IMR-90 (cell line): Measurements from ENCODE around the gene KRTAP10-9. TPM values are rescaled to one million over a fixed set of nuclear protein-coding genes. Genes with fewer than 3 reads are reported as not detected.

Experiments used
- ATAC-seq: fragments of 200-7000 bp; cut with Tn5 transposase; 2 replicates; pipeline ENCODE4 v1.9.1; 2020; ENCODE audit warnings: low read depth, mild to moderate bottlenecking, moderate library complexity
- Bru-seq: library from RNA; stranded (reverse); fragments of 400-500 nt; gene quantifications from one replicate; lab custom pipeline; 2021; lab: Mats Ljungman, UMichigan
- BruChase-seq, 2 experiments: library from RNA; stranded (reverse); fragments of 400-500 nt; gene quantifications; one replicate each; lab custom pipeline; 2021; lab: Mats Ljungman, UMichigan
- BruUV-seq: library from RNA; stranded (reverse); fragments of 400-500 nt; replicated peaks from 2 replicates; lab custom pipeline; 2021; lab: Mats Ljungman, UMichigan
- CTCF ChIA-PET: fragments of 300-600 bp; formaldehyde crosslinking; extraction: SDS; loops from one replicate; lab custom pipeline; 2021; ENCODE audit warnings: antibody characterized with exemption; lab: Yijun Ruan, JAX
- POLR2A ChIA-PET: fragments of 300-600 bp; sonication (Branson Sonifier 250); formaldehyde crosslinking; loops from one replicate; lab custom pipeline; 2022; ENCODE audit warnings: antibody characterized with exemption; ENCODE audit not compliant: unreplicated experiment; lab: Charles Lee
- DNase-seq: peaks from one replicate; pipeline ENCODE4 v3.0.0; 2013
- H2AFZ ChIP-seq: replicated peaks from 2 replicates; pipeline ENCODE3; 2013; ENCODE audit warnings: low read length, mild to moderate bottlenecking; ENCODE audit not compliant: poor library complexity
- H2AK5ac ChIP-seq: 2 replicates; pipeline ENCODE4 v1.6.1; 2013; ENCODE audit warnings: low read depth, low read length, inconsistent platforms
- H2AK9ac ChIP-seq: replicated peaks from 2 replicates; pipeline ENCODE3; 2013; ENCODE audit warnings: mild to moderate bottlenecking, low read depth, low read length, moderate library complexity; ENCODE audit not compliant: poor library complexity
- H2BK120ac ChIP-seq: 2 replicates; pipeline ENCODE4 v1.6.1; 2013; ENCODE audit warnings: low read depth, low read length, inconsistent platforms
- H2BK15ac ChIP-seq: 3 replicates; pipeline ENCODE4 v1.6.1; 2013; ENCODE audit warnings: low read depth, low read length, inconsistent platforms
- H2BK20ac ChIP-seq: 2 replicates; pipeline ENCODE4 v1.6.1; 2013; ENCODE audit warnings: low read depth, mild to moderate bottlenecking, inconsistent platforms, low read length, moderate library complexity
- H2BK5ac ChIP-seq: 2 replicates; pipeline ENCODE4 v1.6.1; 2013; ENCODE audit warnings: mild to moderate bottlenecking, low read depth, low read length, inconsistent platforms; ENCODE audit not compliant: poor library complexity, severe bottlenecking
- H3K14ac ChIP-seq: replicated peaks from 2 replicates; pipeline ENCODE4 v1.6.1; 2013; ENCODE audit warnings: low read depth, low read length, inconsistent platforms
- H3K18ac ChIP-seq: 2 replicates; pipeline ENCODE4 v1.6.1; 2013; ENCODE audit warnings: low read depth, low read length, control low read depth
- H3K23ac ChIP-seq: 2 replicates; pipeline ENCODE4 v1.6.1; 2013; ENCODE audit warnings: low read depth, low read length, inconsistent platforms
- H3K27ac ChIP-seq: 2 replicates; pipeline ENCODE4 v1.5.1; 2013; ENCODE audit warnings: mild to moderate bottlenecking, control low read depth, low read length; ENCODE audit not compliant: insufficient read depth
- H3K27me3 ChIP-seq: 2 replicates; pipeline ENCODE4 v1.6.1; 2013; ENCODE audit warnings: low read length; ENCODE audit not compliant: control insufficient read depth, insufficient read depth
- H3K36me3 ChIP-seq: 2 replicates; pipeline ENCODE4 v1.6.1; 2013; ENCODE audit warnings: low read length, mixed read lengths; ENCODE audit not compliant: control insufficient read depth, insufficient read depth
- H3K4ac ChIP-seq: 2 replicates; pipeline ENCODE4 v1.6.1; 2013; ENCODE audit warnings: low read depth, low read length, inconsistent platforms
- H3K4me1 ChIP-seq: 2 replicates; pipeline ENCODE4 v1.6.1; 2013; ENCODE audit warnings: low read length, mixed read lengths; ENCODE audit not compliant: control insufficient read depth, insufficient read depth
- H3K4me2 ChIP-seq: 2 replicates; pipeline ENCODE4 v1.6.1; 2013; ENCODE audit warnings: low read depth, mild to moderate bottlenecking, control low read depth, low read length, moderate library complexity
- H3K4me3 ChIP-seq: 2 replicates; pipeline ENCODE4 v1.5.1; 2013; ENCODE audit warnings: low read depth, mild to moderate bottlenecking, control low read depth, low read length, moderate library complexity; ENCODE audit not compliant: insufficient read depth
- H3K56ac ChIP-seq: 2 replicates; pipeline ENCODE4 v1.6.1; 2013; ENCODE audit warnings: low read length, inconsistent platforms; ENCODE audit not compliant: insufficient read depth; ENCODE audit errors: extremely low read depth
- H3K79me1 ChIP-seq, 2 experiments: 2 replicates each; pipeline ENCODE4 v1.6.1; 2013; ENCODE audit warnings: low read length in 2 of 2, inconsistent platforms in 1 of 2, low read depth in 1 of 2
- H3K9ac ChIP-seq: 2 replicates; pipeline ENCODE4 v1.6.1; 2013; ENCODE audit warnings: low read depth, low read length, control low read depth
- H3K9me1 ChIP-seq: 2 replicates; pipeline ENCODE4 v1.6.1; 2013; ENCODE audit warnings: low read length, inconsistent platforms; ENCODE audit not compliant: insufficient read depth
- H3K9me3 ChIP-seq: 2 replicates; pipeline ENCODE4 v1.6.1; 2013; ENCODE audit warnings: low read length; ENCODE audit not compliant: control insufficient read depth, insufficient read depth
- H4K20me1 ChIP-seq: 2 replicates; pipeline ENCODE4 v1.6.1; 2013; ENCODE audit warnings: low read length, inconsistent platforms; ENCODE audit not compliant: insufficient read depth
- H4K5ac ChIP-seq: 2 replicates; pipeline ENCODE4 v1.6.1; 2013; ENCODE audit warnings: mild to moderate bottlenecking, low read depth, low read length, control low read depth
- H4K8ac ChIP-seq, 2 experiments: 2 replicates each; pipeline ENCODE4 v1.6.1; 2013; ENCODE audit warnings: low read depth in 2 of 2, low read length in 2 of 2, control low read depth in 1 of 2, inconsistent platforms in 1 of 2
- H4K91ac ChIP-seq: 2 replicates; pipeline ENCODE4 v1.6.1; 2013; ENCODE audit warnings: low read depth, low read length, inconsistent platforms; ENCODE audit not compliant: insufficient read depth
- BHLHE40 ChIP-seq: fragments of 150-350 bp; IDR thresholded peaks from 2 replicates; pipeline ENCODE4 v1.6.1; 2016; ENCODE audit warnings: mild to moderate bottlenecking, low read depth, low read length
- CEBPB ChIP-seq: IDR thresholded peaks from 2 replicates; pipeline ENCODE4 v1.6.1; 2012; ENCODE audit warnings: low read depth, low read length, improper control_type of control experiment
- CHD1 ChIP-seq: IDR thresholded peaks from 2 replicates; pipeline ENCODE4 v1.6.1; 2012; ENCODE audit warnings: low read depth, low read length, improper control_type of control experiment
- FOS ChIP-seq: fragments of 150-350 bp; IDR thresholded peaks from 2 replicates; pipeline ENCODE4 v1.6.1; 2016; ENCODE audit warnings: low read depth, low read length
- MAFK ChIP-seq: IDR thresholded peaks from 2 replicates; pipeline ENCODE4 v1.6.1; 2012; ENCODE audit warnings: low read depth, low read length, improper control_type of control experiment
- MAZ ChIP-seq: IDR thresholded peaks from 2 replicates; pipeline ENCODE4 v1.6.1; 2012; ENCODE audit warnings: low read depth, mild to moderate bottlenecking, low read length, improper control_type of control experiment, moderate library complexity, borderline replicate concordance
- NFE2L2 ChIP-seq: fragments of 150-350 bp; IDR thresholded peaks from 2 replicates; pipeline ENCODE4 v1.6.1; 2016; ENCODE audit warnings: low read depth, mild to moderate bottlenecking, low read length
- POLR2A ChIP-seq: IDR thresholded peaks from 2 replicates; pipeline ENCODE4 v1.6.1; 2012; ENCODE audit warnings: mild to moderate bottlenecking, low read depth, low read length
- RAD21 ChIP-seq: IDR thresholded peaks from 2 replicates; pipeline ENCODE4 v1.6.1; 2012; ENCODE audit warnings: low read length, improper control_type of control experiment
- RCOR1 ChIP-seq: IDR thresholded peaks from 2 replicates; pipeline ENCODE4 v1.6.1; 2012; ENCODE audit warnings: mild to moderate bottlenecking, low read length, improper control_type of control experiment; ENCODE audit not compliant: insufficient replicate concordance
- RFX5 ChIP-seq: IDR thresholded peaks from 2 replicates; pipeline ENCODE4 v1.8.0; 2012; ENCODE audit warnings: low read depth, mild to moderate bottlenecking, low read length, moderate library complexity
- SMC3 ChIP-seq: fragments of 150-350 bp; IDR thresholded peaks from 2 replicates; pipeline ENCODE4 v1.6.1; 2016; ENCODE audit warnings: low read depth, mild to moderate bottlenecking, antibody characterized with exemption, low read length, moderate library complexity
- WGBS, 2 experiments: methylation state at CpG; one replicate each; pipeline versions ENCODE4 v1.1.5 to v1.1.7; 2013; ENCODE audit warnings: missing lambda C conversion rate in 2 of 2; ENCODE audit not compliant: insufficient read length in 1 of 2; ENCODE audit errors: extremely low coverage in 2 of 2; 5-methylcytosine and 5-hydroxymethylcytosine counted together
- dilution Hi-C: fragments of 300-500 bp; cut with HindIII; formaldehyde crosslinking; loops from one replicate; pipeline ENCODE4 v1.14.3; 2018; ENCODE audit warnings: low sequenced_read_pairs; ENCODE audit not compliant: unreplicated experiment
- in situ Hi-C: fragments of 300-500 bp; cut with MboI; formaldehyde crosslinking; loops from 3 replicates; pipeline ENCODE4 v1.14.3; 2019; ENCODE audit warnings: low sequenced_read_pairs, inconsistent platforms, mixed read lengths
- intact Hi-C: fragments of 100-400 bp; cut with micrococcal nuclease; formaldehyde crosslinking; loops from 2 replicates; pipeline ENCODE4 v1.10.0; 2022
- long read RNA-seq: library from polyadenylated mRNA; unstranded; transcript quantifications from one replicate; pipeline ENCODE4 v2.0.0, GENCODE V29; 2021; ENCODE audit not compliant: unreplicated experiment
- polyA plus RNA-seq, 3 experiments: library from polyadenylated mRNA; depleted of rRNA; stranded (reverse); fragments of >200 nt; gene quantifications; 2 replicates each; pipeline ENCODE4 v1.2.3, GENCODE V29; 2012; ENCODE audit warnings: low replicate concordance in 1 of 3
- total RNA-seq: library from RNA; depleted of rRNA; stranded (reverse); fragments of >200 nt; gene quantifications from 2 replicates; pipeline ENCODE4 v1.2.3, GENCODE V29; 2012; rRNA removed
- TF ChIP-seq, protein P1 (sequence below): fragments of 150-350 bp; IDR thresholded peaks from 2 replicates; pipeline ENCODE4 v1.6.1; 2017; ENCODE audit warnings: mild to moderate bottlenecking, antibody characterized with exemption, low read length, low read depth
- TF ChIP-seq, protein P2 (sequence below): fragments of 150-350 bp; IDR thresholded peaks from 2 replicates; pipeline ENCODE4 v1.6.1; 2016; ENCODE audit warnings: low read depth, mild to moderate bottlenecking, low read length, moderate library complexity, borderline replicate concordance

The KRTAP10-9 gene, protein sequence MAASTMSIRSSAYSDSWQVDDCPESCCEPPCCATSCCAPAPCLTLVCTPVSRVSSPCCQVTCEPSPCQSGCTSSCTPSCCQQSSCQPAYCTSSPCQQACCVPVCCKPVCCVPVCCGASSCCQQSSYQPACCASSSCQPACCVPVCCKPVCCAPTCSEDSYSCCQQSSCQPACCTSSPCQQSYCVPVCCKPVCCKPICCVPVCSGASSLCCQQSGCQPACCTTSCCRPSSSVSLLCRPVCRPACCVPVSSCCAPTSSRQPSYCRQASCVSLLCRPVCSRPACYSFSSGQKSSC
- total RNA-seq (not detected in 2 replicates), polyA plus RNA-seq (2012; rRNA removed) (not detected in 2 replicates), Bru-seq, nascent RNA (not detected), BruChase-seq, experiment 1, labeled RNA remaining after a 6-hour chase (not detected), BruChase-seq, experiment 2, labeled RNA remaining after a 2-hour chase (not detected)
- not detected in 2 replicates for polyA plus RNA-seq (2012; cell fraction: cytosol; rRNA removed)
- not detected in 2 replicates for polyA plus RNA-seq (2012; cell fraction: nucleus; rRNA removed; ENCODE audit: low replicate concordance)
- long read RNA-seq: 0 reads

DNA sequence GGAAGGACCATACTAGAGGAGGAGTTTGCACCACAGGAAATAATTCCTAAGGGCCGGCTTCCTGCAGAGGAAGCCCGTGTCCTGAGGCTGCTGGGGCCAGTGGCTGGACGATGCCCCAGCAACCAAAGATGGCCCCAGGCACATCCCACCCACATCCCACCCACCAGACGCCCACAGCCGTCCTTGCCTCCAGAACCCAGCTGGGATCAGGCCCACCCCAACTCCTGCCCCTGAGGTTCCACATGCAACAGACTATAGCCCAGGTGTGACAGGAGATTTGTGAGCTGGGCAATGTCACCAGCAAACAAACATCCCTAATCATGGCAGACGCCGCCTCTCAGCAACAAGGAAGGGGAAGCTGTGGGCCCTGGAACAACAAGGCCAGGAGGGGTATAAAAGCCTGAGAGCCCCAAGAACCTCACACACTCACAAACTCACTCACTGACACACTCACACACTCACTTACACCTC is at the start of gene KRTAP10-9:
Gene KRTAP10-9, plus strand, starts transcription at position 421 of the 471 bp plus-strand sequence. CDS start 79 bp downstream, outside the sequence.
- H2BK120ac ChIP-seq: no peak within 1 kb of the TSS
- no peak within 1 kb of the TSS for H2AK9ac ChIP-seq
- no peak within 1 kb of the TSS for H2BK15ac ChIP-seq
- BruUV-seq: no TSS peak
- no peak within 1 kb of the TSS for H3K4me2 ChIP-seq
- H2BK20ac ChIP-seq: no peak within 1 kb of the TSS
- no peak within 1 kb of the TSS for H3K9ac ChIP-seq
- peaks cover 2% of the 10 kb centered on the region; the same call in 1 of the 2 replicates for H3K27me3 ChIP-seq
- H3K18ac ChIP-seq: no peak within 1 kb of the TSS
- no peak within 1 kb of the TSS for H3K4me3 ChIP-seq
- H3K56ac ChIP-seq: no peak within 1 kb of the TSS
- DNase-seq (no peak), ATAC-seq (no peak)
- no peaks in the 10 kb centered on the region for H3K9me1 ChIP-seq
- WGBS, 2 experiments: no CpG with 5 or more reads among the region's 7 CpGs
- H2AK5ac ChIP-seq: no peak within 1 kb of the TSS
- no peaks in the 10 kb centered on the region for H3K36me3 ChIP-seq
- no peak within 1 kb of the TSS for H3K4ac ChIP-seq
- H4K5ac ChIP-seq: no peak within 1 kb of the TSS
- no peak within 1 kb of the TSS for H4K91ac ChIP-seq
- no peak for TF ChIP-seq NFE2L2
- no peak for TF ChIP-seq POLR2A
- TF ChIP-seq, protein P1, sequence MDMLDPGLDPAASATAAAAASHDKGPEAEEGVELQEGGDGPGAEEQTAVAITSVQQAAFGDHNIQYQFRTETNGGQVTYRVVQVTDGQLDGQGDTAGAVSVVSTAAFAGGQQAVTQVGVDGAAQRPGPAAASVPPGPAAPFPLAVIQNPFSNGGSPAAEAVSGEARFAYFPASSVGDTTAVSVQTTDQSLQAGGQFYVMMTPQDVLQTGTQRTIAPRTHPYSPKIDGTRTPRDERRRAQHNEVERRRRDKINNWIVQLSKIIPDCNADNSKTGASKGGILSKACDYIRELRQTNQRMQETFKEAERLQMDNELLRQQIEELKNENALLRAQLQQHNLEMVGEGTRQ: no peak
- TF ChIP-seq CHD1: no peak
- no peak for TF ChIP-seq RCOR1
- TF ChIP-seq CEBPB: no peak
- TF ChIP-seq, protein P2, sequence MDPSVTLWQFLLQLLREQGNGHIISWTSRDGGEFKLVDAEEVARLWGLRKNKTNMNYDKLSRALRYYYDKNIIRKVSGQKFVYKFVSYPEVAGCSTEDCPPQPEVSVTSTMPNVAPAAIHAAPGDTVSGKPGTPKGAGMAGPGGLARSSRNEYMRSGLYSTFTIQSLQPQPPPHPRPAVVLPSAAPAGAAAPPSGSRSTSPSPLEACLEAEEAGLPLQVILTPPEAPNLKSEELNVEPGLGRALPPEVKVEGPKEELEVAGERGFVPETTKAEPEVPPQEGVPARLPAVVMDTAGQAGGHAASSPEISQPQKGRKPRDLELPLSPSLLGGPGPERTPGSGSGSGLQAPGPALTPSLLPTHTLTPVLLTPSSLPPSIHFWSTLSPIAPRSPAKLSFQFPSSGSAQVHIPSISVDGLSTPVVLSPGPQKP: no peak
- no peak for TF ChIP-seq RFX5
- TF ChIP-seq RAD21: no peak
- no peak for TF ChIP-seq BHLHE40
- TF ChIP-seq MAFK: no peak
- no peak for TF ChIP-seq FOS
- no peak for TF ChIP-seq SMC3
- TF ChIP-seq MAZ: no peak
- no peak within 1 kb of the TSS for H3K23ac ChIP-seq
- no peak within 1 kb of the TSS for H2BK5ac ChIP-seq
- H3K9me3 ChIP-seq: 0 out of 2 replicates have a peak, but pooled peaks cover 2% of the 10 kb centered on the region
- dilution Hi-C loops: no loop called here
- ChIA-PET CTCF (no interaction called here), POLR2A (no interaction called here)
- H2AFZ ChIP-seq: no peak within 1 kb of the TSS
- intact Hi-C loops: no loop called here
- no peaks in the 10 kb centered on the region for H4K20me1 ChIP-seq
- H3K27ac ChIP-seq: no peak within 1 kb of the TSS
- no peak within 1 kb of the TSS for H4K8ac ChIP-seq
- no peak within 1 kb of the TSS for H3K14ac ChIP-seq
- in situ Hi-C loops: no loop called here
- no peaks in the 10 kb centered on the region for H3K4me1 ChIP-seq
- no peaks in the 10 kb centered on the region for H3K79me1 ChIP-seq
